Osteoblast (primary cell): ENCODE measurements around the gene LIN52. TPM values are rescaled to one million over a fixed set of nuclear protein-coding genes. Genes with fewer than 3 reads are reported as not detected.

Source experiments
- DNase-seq: peaks from one replicate; pipeline ENCODE4 v3.0.0; 2011; ENCODE audit warnings: low spot score, mixed read lengths; ENCODE audit not compliant: insufficient read length; ENCODE audit errors: missing footprints
- H2AFZ ChIP-seq: 2 replicates; pipeline ENCODE4 v1.6.0; 2011; ENCODE audit warnings: mild to moderate bottlenecking, low read length
- H3K27ac ChIP-seq: 2 replicates; pipeline ENCODE4 v1.5.1; 2011; ENCODE audit warnings: mild to moderate bottlenecking, low read depth, low read length, moderate library complexity
- H3K27me3 ChIP-seq: 2 replicates; pipeline ENCODE4 v1.6.0; 2012; ENCODE audit warnings: mild to moderate bottlenecking, control low read depth, inconsistent platforms, low read length, moderate library complexity; ENCODE audit not compliant: insufficient read depth
- H3K36me3 ChIP-seq: 2 replicates; pipeline ENCODE4 v1.5.1; 2011; ENCODE audit warnings: mild to moderate bottlenecking, low read length, control low read depth, moderate library complexity; ENCODE audit not compliant: insufficient read depth
- H3K4me1 ChIP-seq: 2 replicates; pipeline ENCODE4 v1.5.1; 2011; ENCODE audit warnings: mild to moderate bottlenecking, low read length, control low read depth, moderate library complexity; ENCODE audit not compliant: insufficient read depth
- H3K4me2 ChIP-seq: 2 replicates; pipeline ENCODE4 v1.6.0; 2011; ENCODE audit warnings: mild to moderate bottlenecking, low read length; ENCODE audit not compliant: insufficient read depth
- H3K4me3 ChIP-seq: fragments of 200-600 bp; sonication (generic); 3 replicates; pipeline ENCODE4 v1.5.1; 2012; ENCODE audit warnings: mild to moderate bottlenecking, low read length, inconsistent platforms; ENCODE audit not compliant: insufficient read depth
- H3K79me2 ChIP-seq: 2 replicates; pipeline ENCODE4 v1.6.0; 2012; ENCODE audit warnings: mild to moderate bottlenecking, low read length, control low read depth, inconsistent platforms; ENCODE audit not compliant: insufficient read depth
- H3K9me3 ChIP-seq: 2 replicates; pipeline ENCODE4 v1.5.1; 2011; ENCODE audit warnings: low read depth, low read length, control low read depth
- H4K20me1 ChIP-seq: 2 replicates; pipeline ENCODE4 v1.6.0; 2012; ENCODE audit warnings: mild to moderate bottlenecking, low read length, control low read depth; ENCODE audit not compliant: insufficient read depth
- total RNA-seq: library from RNA; depleted of rRNA; stranded (reverse); fragments of >200 nt; gene quantifications from 2 replicates; pipeline ENCODE4 v1.2.3, GENCODE V29; 2012
- TF ChIP-seq, protein P1 (sequence below): IDR thresholded peaks from 2 replicates; pipeline ENCODE4 v1.5.1; 2011; ENCODE audit warnings: mild to moderate bottlenecking, low read depth, low read length, moderate library complexity; ENCODE audit errors: extremely low read depth

The LIN52 gene
- total RNA-seq, 1 donor = 6.9 TPM

DNA sequence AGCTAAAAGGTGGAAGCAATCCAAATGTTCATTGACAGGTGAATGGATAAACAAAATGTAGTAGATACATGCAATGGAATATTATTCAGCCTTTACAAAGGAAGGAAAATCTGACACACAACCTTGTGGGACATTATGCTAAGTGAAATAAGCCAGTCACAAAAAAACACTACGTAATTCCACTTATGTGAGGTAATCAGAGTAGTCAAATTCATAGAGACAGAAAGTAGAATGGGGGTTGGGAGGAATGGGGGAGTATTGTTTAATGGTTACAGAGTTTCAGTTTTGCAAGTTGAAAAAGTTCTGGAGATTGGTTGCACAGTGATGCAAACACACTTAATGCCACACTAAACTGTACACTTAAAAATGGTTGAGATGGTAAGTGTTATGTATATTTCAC is 62.8 kb downstream of the LIN52 start:
- no peaks in the 10 kb centered on the region for H3K27me3 ChIP-seq
- H4K20me1 ChIP-seq = no peaks in the 10 kb centered on the region
- H2AFZ ChIP-seq = no peak overlapping the region
- no peaks in the 10 kb centered on the region for H3K36me3 ChIP-seq
- no peaks in the 10 kb centered on the region for H3K9me3 ChIP-seq
- no peak for DNase-seq
- H3K79me2 ChIP-seq = no peaks in the 10 kb centered on the region
- H3K4me3 ChIP-seq = no peak overlapping the region
- TF ChIP-seq, protein P1, sequence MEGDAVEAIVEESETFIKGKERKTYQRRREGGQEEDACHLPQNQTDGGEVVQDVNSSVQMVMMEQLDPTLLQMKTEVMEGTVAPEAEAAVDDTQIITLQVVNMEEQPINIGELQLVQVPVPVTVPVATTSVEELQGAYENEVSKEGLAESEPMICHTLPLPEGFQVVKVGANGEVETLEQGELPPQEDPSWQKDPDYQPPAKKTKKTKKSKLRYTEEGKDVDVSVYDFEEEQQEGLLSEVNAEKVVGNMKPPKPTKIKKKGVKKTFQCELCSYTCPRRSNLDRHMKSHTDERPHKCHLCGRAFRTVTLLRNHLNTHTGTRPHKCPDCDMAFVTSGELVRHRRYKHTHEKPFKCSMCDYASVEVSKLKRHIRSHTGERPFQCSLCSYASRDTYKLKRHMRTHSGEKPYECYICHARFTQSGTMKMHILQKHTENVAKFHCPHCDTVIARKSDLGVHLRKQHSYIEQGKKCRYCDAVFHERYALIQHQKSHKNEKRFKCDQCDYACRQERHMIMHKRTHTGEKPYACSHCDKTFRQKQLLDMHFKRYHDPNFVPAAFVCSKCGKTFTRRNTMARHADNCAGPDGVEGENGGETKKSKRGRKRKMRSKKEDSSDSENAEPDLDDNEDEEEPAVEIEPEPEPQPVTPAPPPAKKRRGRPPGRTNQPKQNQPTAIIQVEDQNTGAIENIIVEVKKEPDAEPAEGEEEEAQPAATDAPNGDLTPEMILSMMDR = no peak
- no peak overlapping the region for H3K4me2 ChIP-seq
- H3K27ac ChIP-seq = no peak overlapping the region
- H3K4me1 ChIP-seq = no peaks in the 10 kb centered on the region

DNA sequence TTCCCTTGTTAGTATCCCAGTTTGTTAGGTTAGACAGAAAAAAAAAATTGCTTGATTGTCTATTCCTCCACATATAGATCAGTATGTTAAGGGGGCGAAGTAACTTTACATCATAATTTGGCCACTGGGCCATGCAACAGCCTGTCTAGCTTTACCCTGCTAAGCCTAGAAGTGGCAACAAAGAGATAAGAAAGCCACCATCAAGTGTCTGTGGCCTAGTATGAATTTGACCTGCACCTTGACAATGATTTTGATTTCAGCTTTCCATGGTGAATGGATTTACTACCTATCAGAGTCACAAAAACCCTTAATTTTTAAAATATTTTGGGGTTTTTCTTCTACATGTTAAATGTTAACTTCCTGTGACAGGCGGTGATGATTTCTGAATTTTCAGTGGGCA is 63.9 kb downstream of the LIN52 start:
- TF ChIP-seq, protein P1 = no peak

DNA sequence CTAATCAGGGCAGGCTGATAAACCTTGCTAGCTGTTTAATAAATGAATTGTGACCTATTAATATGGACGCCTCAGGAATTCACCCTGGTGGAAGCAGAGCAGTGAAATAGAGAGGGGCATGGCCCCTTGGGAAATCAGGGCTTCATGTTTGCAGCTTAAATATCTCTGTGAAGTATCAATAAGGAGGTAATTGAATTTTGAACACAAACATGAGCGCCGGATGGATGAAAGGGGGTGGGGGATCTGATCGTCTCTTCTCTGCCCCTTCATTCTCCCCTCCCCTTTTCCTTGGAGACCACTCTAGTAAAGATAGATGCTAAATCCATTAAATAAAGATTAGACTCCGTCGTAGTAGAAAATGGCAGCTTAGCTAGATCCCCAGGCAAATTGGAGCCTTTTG is 70.5 kb downstream of the LIN52 start:
- no peak overlapping the region for H2AFZ ChIP-seq
- no peaks in the 10 kb centered on the region for H3K9me3 ChIP-seq
- peaks cover 9% of the 10 kb centered on the region for H3K4me1 ChIP-seq
- TF ChIP-seq, protein P1 = no peak
- H4K20me1 ChIP-seq = no peaks in the 10 kb centered on the region
- no peaks in the 10 kb centered on the region for H3K36me3 ChIP-seq
- DNase-seq = no peak
- H3K79me2 ChIP-seq = no peaks in the 10 kb centered on the region
- no peak overlapping the region for H3K4me2 ChIP-seq
- H3K27me3 ChIP-seq = no peaks in the 10 kb centered on the region
- no peak overlapping the region for H3K4me3 ChIP-seq
- no peak overlapping the region for H3K27ac ChIP-seq

More for the DNA sequence above, 63.9 kb downstream of the LIN52 start:
- Histone ChIP-seq H3K36me3 (no peaks in the 10 kb centered on the region), H3K9me3 (no peaks in the 10 kb centered on the region), H3K4me1 (no peaks in the 10 kb centered on the region), H3K4me2 (no peak overlapping the region), H4K20me1 (no peaks in the 10 kb centered on the region), H3K27ac (no peak overlapping the region), H3K4me3 (no peak overlapping the region), H2AFZ (no peak overlapping the region), H3K27me3 (no peaks in the 10 kb centered on the region), H3K79me2 (no peaks in the 10 kb centered on the region)
- no peak for DNase-seq

DNA sequence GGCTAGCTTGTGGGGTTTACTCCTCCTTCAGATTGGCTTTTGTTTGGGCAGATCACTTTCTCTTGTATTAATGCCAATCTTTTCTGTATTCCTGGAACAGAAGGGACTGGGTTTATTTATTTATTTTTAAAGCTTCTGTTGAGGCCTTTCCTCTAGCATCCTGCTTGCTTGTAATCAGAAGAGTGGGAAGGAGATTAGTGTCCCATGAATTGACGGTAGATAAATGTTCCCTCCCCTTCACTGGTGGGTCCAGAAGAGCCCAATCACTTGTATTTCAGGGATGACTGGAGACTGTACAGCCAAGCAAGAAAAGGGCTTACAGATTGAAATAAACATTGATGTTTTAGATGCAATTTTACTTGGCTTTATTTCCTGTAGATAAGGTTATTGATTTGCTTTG is 71.0 kb downstream of the LIN52 start:
- no peak for DNase-seq
- H3K36me3 ChIP-seq = no peaks in the 10 kb centered on the region
- no peak overlapping the region for H3K4me2 ChIP-seq
- TF ChIP-seq, protein P1 = no peak
- no peaks in the 10 kb centered on the region for H3K9me3 ChIP-seq
- no peak overlapping the region for H3K27ac ChIP-seq
- H3K79me2 ChIP-seq = no peaks in the 10 kb centered on the region
- no peak overlapping the region for H3K4me3 ChIP-seq
- H3K4me1 ChIP-seq = peaks cover 9% of the 10 kb centered on the region
- no peak overlapping the region for H2AFZ ChIP-seq
- H3K27me3 ChIP-seq = no peaks in the 10 kb centered on the region
- no peaks in the 10 kb centered on the region for H4K20me1 ChIP-seq
